Measurements from ENCODE around the gene RPS6KA5.

Gene RPS6KA5

DNA sequence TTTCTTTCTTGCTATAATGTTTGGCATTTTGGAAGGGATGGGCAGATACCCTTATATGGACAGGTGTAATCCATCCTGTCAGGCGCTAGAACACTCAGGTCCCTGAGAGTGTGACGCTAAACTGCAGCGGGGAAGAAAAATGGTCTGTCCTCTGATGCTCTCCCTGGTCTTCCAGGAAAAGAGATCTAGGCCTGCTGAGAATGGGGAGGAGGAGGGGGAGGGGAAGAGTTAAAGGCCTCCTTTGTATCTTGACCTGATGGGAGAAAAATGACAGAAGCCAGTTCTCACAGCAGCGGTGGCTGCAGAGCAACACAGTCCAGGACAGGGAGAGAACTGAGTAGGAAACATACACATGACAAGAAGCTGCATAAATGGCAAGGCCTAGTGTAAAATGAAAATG lies 61.1 kb downstream of the RPS6KA5 start:
- ChIA-PET POLR2A (ENCODE audit: low non-redundant PET) (no interaction called here), CTCF (no interaction called here)
- no peak overlapping the region for H3K27ac ChIP-seq
- TF ChIP-seq, protein P1, sequence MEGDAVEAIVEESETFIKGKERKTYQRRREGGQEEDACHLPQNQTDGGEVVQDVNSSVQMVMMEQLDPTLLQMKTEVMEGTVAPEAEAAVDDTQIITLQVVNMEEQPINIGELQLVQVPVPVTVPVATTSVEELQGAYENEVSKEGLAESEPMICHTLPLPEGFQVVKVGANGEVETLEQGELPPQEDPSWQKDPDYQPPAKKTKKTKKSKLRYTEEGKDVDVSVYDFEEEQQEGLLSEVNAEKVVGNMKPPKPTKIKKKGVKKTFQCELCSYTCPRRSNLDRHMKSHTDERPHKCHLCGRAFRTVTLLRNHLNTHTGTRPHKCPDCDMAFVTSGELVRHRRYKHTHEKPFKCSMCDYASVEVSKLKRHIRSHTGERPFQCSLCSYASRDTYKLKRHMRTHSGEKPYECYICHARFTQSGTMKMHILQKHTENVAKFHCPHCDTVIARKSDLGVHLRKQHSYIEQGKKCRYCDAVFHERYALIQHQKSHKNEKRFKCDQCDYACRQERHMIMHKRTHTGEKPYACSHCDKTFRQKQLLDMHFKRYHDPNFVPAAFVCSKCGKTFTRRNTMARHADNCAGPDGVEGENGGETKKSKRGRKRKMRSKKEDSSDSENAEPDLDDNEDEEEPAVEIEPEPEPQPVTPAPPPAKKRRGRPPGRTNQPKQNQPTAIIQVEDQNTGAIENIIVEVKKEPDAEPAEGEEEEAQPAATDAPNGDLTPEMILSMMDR (conservative IDR thresholded peaks at IDR 0.05; ENCODE audit: low read depth): no peak
- DNase-seq (ENCODE audit: low spot score): no peak

DNA sequence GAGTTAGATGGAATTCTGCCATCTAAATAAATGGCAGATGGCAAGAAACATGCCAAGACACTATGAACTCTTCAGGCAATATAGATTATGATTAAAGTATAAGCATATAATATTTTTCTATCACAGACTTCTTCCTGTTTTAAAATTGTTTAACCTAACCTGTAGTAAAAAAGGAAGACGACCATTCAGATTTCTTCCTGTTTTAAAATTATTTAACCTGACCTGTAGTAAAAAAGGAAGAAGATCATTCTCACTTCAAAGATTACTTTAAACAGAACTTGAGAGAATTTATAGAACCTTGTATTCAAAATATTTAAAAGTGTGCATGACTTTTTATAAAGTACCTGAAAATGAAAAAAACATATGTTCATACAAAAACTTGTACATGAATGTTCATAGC lies 63.5 kb downstream of the RPS6KA5 start:
- TF ChIP-seq, protein P1 (conservative IDR thresholded peaks at IDR 0.05; ENCODE audit: low read depth): no peak
- H3K27ac ChIP-seq: no peak overlapping the region
- ChIA-PET CTCF (no interaction called here), POLR2A (ENCODE audit: low non-redundant PET) (no interaction called here)
- DNase-seq (ENCODE audit: low spot score): no peak

- POLR2A ChIA-PET (ENCODE audit: low non-redundant PET): no interaction called here
- no peak for DNase-seq (ENCODE audit: low spot score)
- TF ChIP-seq, protein P1 (conservative IDR thresholded peaks at IDR 0.05; ENCODE audit: low read depth): no peak
- H3K27ac ChIP-seq: no peak overlapping the region
- CTCF ChIA-PET: interaction anchor here (0.6 to 1.2 kb wide), 3 partner anchors 94 to 421 kb away, joined by 3 to 4 read pairs (median 4); no protein-coding TSS in a partner anchor
These were observed 64.7 kb downstream of the RPS6KA5 start for GRCh38 chr14:90995785-90996184.

DNA sequence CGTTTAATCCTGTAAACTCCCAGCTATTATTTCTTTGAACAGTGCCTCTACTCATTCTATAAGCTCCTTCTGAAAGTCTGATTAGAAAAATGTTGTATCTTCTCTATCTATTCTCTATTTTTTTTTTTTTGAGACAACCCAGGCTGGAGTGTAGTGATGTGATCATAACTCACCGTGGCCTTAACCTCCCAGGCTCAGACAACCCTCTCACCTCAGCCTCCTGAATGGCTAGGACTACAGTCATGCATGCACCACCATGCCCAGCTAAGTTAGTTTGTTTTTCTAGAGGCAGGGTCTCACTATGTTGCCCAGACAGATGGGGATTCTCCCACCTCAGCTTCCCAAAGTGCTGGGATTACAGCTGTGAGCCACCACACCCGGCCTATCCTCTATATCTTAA lies 66.6 kb downstream of the RPS6KA5 start:
- ChIA-PET CTCF (no interaction called here), POLR2A (ENCODE audit: low non-redundant PET) (no interaction called here)
- TF ChIP-seq, protein P1 (conservative IDR thresholded peaks at IDR 0.05; ENCODE audit: low read depth): no peak
- H3K27ac ChIP-seq: no peak overlapping the region
- DNase-seq (ENCODE audit: low spot score): no peak

- POLR2A ChIA-PET (ENCODE audit: low non-redundant PET): no interaction called here
- CTCF ChIA-PET: interaction anchor here (0.6 kb wide), 1 partner anchor 94 kb away, joined by 6 read pairs; no protein-coding TSS in a partner anchor
- no peak for DNase-seq (ENCODE audit: low spot score)
- no peak overlapping the region for H3K27ac ChIP-seq
- TF ChIP-seq, protein P1 (conservative IDR thresholded peaks at IDR 0.05; ENCODE audit: low read depth): no peak
These were observed 68.6 kb downstream of the RPS6KA5 start for GRCh38 chr14:90991690-90992443.

GRCh38 chr14:90990141-90990540 lies 70.3 kb downstream of the RPS6KA5 start:
- no peak overlapping the region for H3K27ac ChIP-seq
- DNase-seq (ENCODE audit: low spot score): no peak
- ChIA-PET CTCF (no interaction called here), POLR2A (ENCODE audit: low non-redundant PET) (no interaction called here)
- TF ChIP-seq, protein P1 (conservative IDR thresholded peaks at IDR 0.05; ENCODE audit: low read depth): no peak
